ENCODE results near the gene CHMP4B.

DNA sequence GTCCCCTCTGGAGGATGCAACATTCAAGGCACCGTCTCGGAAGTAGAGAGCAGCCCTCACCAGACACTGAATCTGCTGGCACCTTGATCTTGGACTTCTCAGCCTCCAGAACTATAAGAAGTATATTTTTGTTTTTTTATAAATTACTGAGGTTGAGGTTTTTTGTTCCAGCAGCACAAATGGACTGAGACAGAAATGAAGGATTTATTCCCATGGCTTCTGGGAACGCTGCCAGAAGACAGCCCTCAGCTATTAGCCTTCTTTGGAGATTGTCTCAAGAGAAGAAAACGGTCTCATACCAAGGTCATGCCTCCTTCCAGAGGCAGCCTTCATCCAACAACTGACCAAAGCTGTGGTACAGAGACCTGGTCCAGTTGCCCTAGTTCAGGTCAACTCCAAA is 85.4 kb downstream of the CHMP4B start:
- no peak for TF ChIP-seq EZH2 (optimal IDR thresholded peaks at IDR 0.05; ENCODE audit: low read depth, low read length)
- TF ChIP-seq, protein P1, sequence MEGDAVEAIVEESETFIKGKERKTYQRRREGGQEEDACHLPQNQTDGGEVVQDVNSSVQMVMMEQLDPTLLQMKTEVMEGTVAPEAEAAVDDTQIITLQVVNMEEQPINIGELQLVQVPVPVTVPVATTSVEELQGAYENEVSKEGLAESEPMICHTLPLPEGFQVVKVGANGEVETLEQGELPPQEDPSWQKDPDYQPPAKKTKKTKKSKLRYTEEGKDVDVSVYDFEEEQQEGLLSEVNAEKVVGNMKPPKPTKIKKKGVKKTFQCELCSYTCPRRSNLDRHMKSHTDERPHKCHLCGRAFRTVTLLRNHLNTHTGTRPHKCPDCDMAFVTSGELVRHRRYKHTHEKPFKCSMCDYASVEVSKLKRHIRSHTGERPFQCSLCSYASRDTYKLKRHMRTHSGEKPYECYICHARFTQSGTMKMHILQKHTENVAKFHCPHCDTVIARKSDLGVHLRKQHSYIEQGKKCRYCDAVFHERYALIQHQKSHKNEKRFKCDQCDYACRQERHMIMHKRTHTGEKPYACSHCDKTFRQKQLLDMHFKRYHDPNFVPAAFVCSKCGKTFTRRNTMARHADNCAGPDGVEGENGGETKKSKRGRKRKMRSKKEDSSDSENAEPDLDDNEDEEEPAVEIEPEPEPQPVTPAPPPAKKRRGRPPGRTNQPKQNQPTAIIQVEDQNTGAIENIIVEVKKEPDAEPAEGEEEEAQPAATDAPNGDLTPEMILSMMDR (IDR thresholded peaks at IDR 0.05; ENCODE audit: low read length), result no peak
